ENCODE measurements around the gene CKAP2L. TPM values are rescaled to one million over a fixed set of nuclear protein-coding genes. Genes with fewer than 3 reads are reported as not detected.
A peak's percentile ranks its signal among the peaks of the same experiment; 100 is the strongest.

CKAP2L gene
- total and polyA plus RNA-seq, 9 of the 15 experiments (the other 6 are each of a cell fraction or from before 2014, with no cell fraction given) = 10.4 to 21.9 (median 14.2) TPM

GRCh38 chr2:112793449-112793978 is 29.1 kb upstream of the CKAP2L start (continued):
- TF ChIP-seq RBBP5 (IDR thresholded peaks at IDR 0.05; ENCODE audit: borderline replicate concordance, insufficient read depth, low read length, poor library complexity, severe bottlenecking) = no peak
- peak; percentile 82; the same call in 1 of the 2 replicates for TF ChIP-seq ZNF584 (CRISPR knock-in tag; IDR thresholded peaks at IDR 0.05; ENCODE audit: low read depth)
- TF ChIP-seq ZBTB17 (CRISPR knock-in tag; IDR thresholded peaks at IDR 0.05) = peak; percentile 80; the same call in 1 of the 2 replicates
- TF ChIP-seq TSHZ1 (CRISPR knock-in tag; IDR thresholded peaks at IDR 0.05) = 0 out of 2 replicates have a peak, but pooled peaks have one; percentile 35
- no peak for TF ChIP-seq SMARCA5 (IDR thresholded peaks at IDR 0.05)
- TF ChIP-seq RB1 (IDR thresholded peaks at IDR 0.05; ENCODE audit: low read depth) = no peak
- 0 out of 2 replicates have a peak, but pooled peaks have one; percentile 22 for TF ChIP-seq PATZ1 (CRISPR knock-in tag; IDR thresholded peaks at IDR 0.05; ENCODE audit: borderline replicate concordance)
- TF ChIP-seq DLX4 (CRISPR knock-in tag; IDR thresholded peaks at IDR 0.05) = no peak
- no peak for TF ChIP-seq HDAC3 (IDR thresholded peaks at IDR 0.05; ENCODE audit: borderline replicate concordance, partially characterized antibody)
- TF ChIP-seq ZNF175 (CRISPR knock-in tag; IDR thresholded peaks at IDR 0.05; ENCODE audit: low read depth) = peak; percentile 91
- TF ChIP-seq, protein P1, sequence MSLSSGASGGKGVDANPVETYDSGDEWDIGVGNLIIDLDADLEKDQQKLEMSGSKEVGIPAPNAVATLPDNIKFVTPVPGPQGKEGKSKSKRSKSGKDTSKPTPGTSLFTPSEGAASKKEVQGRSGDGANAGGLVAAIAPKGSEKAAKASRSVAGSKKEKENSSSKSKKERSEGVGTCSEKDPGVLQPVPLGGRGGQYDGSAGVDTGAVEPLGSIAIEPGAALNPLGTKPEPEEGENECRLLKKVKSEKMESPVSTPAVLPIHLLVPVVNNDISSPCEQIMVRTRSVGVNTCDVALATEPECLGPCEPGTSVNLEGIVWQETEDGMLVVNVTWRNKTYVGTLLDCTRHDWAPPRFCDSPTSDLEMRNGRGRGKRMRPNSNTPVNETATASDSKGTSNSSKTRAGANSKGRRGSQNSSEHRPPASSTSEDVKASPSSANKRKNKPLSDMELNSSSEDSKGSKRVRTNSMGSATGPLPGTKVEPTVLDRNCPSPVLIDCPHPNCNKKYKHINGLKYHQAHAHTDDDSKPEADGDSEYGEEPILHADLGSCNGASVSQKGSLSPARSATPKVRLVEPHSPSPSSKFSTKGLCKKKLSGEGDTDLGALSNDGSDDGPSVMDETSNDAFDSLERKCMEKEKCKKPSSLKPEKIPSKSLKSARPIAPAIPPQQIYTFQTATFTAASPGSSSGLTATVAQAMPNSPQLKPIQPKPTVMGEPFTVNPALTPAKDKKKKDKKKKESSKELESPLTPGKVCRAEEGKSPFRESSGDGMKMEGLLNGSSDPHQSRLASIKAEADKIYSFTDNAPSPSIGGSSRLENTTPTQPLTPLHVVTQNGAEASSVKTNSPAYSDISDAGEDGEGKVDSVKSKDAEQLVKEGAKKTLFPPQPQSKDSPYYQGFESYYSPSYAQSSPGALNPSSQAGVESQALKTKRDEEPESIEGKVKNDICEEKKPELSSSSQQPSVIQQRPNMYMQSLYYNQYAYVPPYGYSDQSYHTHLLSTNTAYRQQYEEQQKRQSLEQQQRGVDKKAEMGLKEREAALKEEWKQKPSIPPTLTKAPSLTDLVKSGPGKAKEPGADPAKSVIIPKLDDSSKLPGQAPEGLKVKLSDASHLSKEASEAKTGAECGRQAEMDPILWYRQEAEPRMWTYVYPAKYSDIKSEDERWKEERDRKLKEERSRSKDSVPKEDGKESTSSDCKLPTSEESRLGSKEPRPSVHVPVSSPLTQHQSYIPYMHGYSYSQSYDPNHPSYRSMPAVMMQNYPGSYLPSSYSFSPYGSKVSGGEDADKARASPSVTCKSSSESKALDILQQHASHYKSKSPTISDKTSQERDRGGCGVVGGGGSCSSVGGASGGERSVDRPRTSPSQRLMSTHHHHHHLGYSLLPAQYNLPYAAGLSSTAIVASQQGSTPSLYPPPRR (CRISPR knock-in tag; IDR thresholded peaks at IDR 0.05; ENCODE audit: borderline replicate concordance) = no peak
- no peak for TF ChIP-seq ZNF24 (IDR thresholded peaks at IDR 0.05)
- TF ChIP-seq ATF3 (IDR thresholded peaks at IDR 0.05) = no peak
- TF ChIP-seq ATF3 (CRISPR knock-in tag; conservative IDR thresholded peaks at IDR 0.05) = no peak
